CD4-positive, alpha-beta T cell treated with Interferon alpha-2 for 1 hour (primary cell): ENCODE data around the gene HOXA11.

ENCODE experiments used
- DNase-seq, 2 donors: peaks; one replicate each; pipeline ENCODE4 v3.0.0-alpha.2; 2020 to 2022

The HOXA11 gene

GRCh38 chr7:27156508-27156898 is 28.5 kb downstream of the HOXA11 start, which contains the start of gene HOXA7:
Gene HOXA7, minus strand, starts transcription at chr7:27156675. Its CDS starts 130 bp downstream, at chr7:27156545.
- DNase-seq = no peak

GRCh38 chr7:27155816-27156507 is 29.1 kb downstream of the HOXA11 start:
- DNase-seq = no peak

GRCh38 chr7:27154901-27155815 is 29.9 kb downstream of the HOXA11 start:
- DNase-seq = no peak

- DNase-seq = no peak
These were observed 30.7 kb downstream of the HOXA11 start for GRCh38 chr7:27154369-27154768.

- no peak for DNase-seq
These were observed 31.5 kb downstream of the HOXA11 start for GRCh38 chr7:27153526-27153925.

- no peak for DNase-seq
These were observed 32.1 kb downstream of the HOXA11 start for GRCh38 chr7:27152816-27153442.

GRCh38 chr7:27151931-27152815 is 32.9 kb downstream of the HOXA11 start, which contains the start of gene HOXA3:
Gene HOXA3, minus strand, starts transcription at chr7:27152583. Its CDS starts 41,943 bp downstream, at chr7:27110640.
- DNase-seq = no peak

GRCh38 chr7:27151341-27151930 is 33.6 kb downstream of the HOXA11 start:
- DNase-seq = no peak

- DNase-seq = peak; percentile 57 to 72
These were observed 34.3 kb downstream of the HOXA11 start for GRCh38 chr7:27150568-27151340.

- DNase-seq = no peak
These were observed 35.0 kb downstream of the HOXA11 start for GRCh38 chr7:27149842-27150567.

- no peak for DNase-seq
These were observed 36.0 kb downstream of the HOXA11 start for GRCh38 chr7:27148756-27149641.

- no peak for DNase-seq
These were observed 36.8 kb downstream of the HOXA11 start for GRCh38 chr7:27148031-27148755.

- no peak for DNase-seq
These were observed 37.6 kb downstream of the HOXA11 start, which contains the start of gene HOXA6 for GRCh38 chr7:27147199-27148030. Gene HOXA6, minus strand, starts transcription at chr7:27147774. Its CDS starts 25 bp downstream, at chr7:27147749.

- no peak for DNase-seq
These were observed 38.4 kb downstream of the HOXA11 start for GRCh38 chr7:27146491-27147198.

- DNase-seq = no peak
These were observed 39.1 kb downstream of the HOXA11 start for GRCh38 chr7:27145914-27146412.

GRCh38 chr7:27145165-27145913 is 39.7 kb downstream of the HOXA11 start:
- no peak for DNase-seq
